Measurements from ENCODE around the gene PTPA.

The PTPA gene

DNA sequence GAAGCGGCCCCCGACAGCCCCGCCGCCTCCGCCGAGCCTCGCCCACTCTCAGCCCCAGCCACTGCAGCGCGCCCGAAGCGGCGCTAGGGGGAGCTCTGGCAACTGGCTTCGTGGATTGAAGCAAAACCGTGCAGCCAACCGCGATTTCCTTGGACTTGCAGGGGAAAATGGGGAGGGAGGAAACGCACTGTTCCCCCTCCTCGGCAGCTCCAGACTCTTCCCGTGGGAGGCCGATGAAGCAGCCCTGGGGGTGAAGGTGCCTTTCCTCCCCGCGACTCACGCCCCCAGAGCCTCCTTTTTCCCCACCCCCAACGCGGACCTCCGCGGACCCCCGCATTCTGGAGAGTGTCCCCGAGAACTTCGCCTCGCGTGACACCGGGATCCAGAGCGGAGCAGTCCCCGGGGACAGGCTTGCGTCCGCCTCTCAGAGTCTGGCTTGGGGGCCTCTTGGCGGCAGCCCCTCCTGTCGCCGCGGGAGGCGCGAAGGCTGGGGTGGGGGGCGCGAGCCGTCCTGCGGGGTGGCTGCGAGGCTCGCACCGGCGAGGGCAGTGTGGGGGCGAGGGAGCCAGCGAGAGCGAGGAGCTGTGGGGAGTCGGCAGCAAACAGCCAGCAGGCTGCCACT lies 63.0 kb downstream of the PTPA start:
- no peaks in the 10 kb centered on the region for H3K36me3 ChIP-seq (replicated peaks; ENCODE audit: insufficient read depth, low read length)
- H3K9ac ChIP-seq (ENCODE audit: low read length) = peak overlapping the region; percentile 65
- H3K79me2 ChIP-seq (ENCODE audit: low read length) = peaks cover 6% of the 10 kb centered on the region; the same call in 1 of the 2 replicates
- TF ChIP-seq CTCF (IDR thresholded peaks at IDR 0.05; ENCODE audit: low read length) (peak; percentile 96), EZH2 (optimal IDR thresholded peaks at IDR 0.05; ENCODE audit: low read depth, low read length) (no peak)
- no peaks in the 10 kb centered on the region for H3K9me2 ChIP-seq (replicated peaks; ENCODE audit: insufficient read depth, low read length)
- H2AFZ ChIP-seq (ENCODE audit: low read length) = peak overlapping the region; percentile 98
- DNase-seq = peak; percentile 76
- H3K27ac ChIP-seq (ENCODE audit: low read length) = peak overlapping the region; percentile 72; the same call in 1 of the 2 replicates
- peak overlapping the region; percentile 100 for H3K4me2 ChIP-seq (ENCODE audit: low read depth, low read length)
- H3K4me1 ChIP-seq (ENCODE audit: low read length) = peaks cover 13% of the 10 kb centered on the region; the same call in 1 of the 2 replicates
- peaks cover 27% of the 10 kb centered on the region for H3F3A ChIP-seq (ENCODE audit: insufficient read depth, low read length)
- H3K9me3 ChIP-seq (replicated peaks; ENCODE audit: insufficient read depth, low read length) = no peaks in the 10 kb centered on the region
- H3K4me3 ChIP-seq (ENCODE audit: low read length) = peak overlapping the region; percentile 86
- peaks cover 22% of the 10 kb centered on the region for H3K27me3 ChIP-seq (replicated peaks; ENCODE audit: insufficient read depth, low read length)
- no peaks in the 10 kb centered on the region for H4K20me1 ChIP-seq (ENCODE audit: insufficient read depth, low read length)

- no peaks in the 10 kb centered on the region for H3K36me3 ChIP-seq (replicated peaks; ENCODE audit: insufficient read depth, low read length)
- H3F3A ChIP-seq (ENCODE audit: insufficient read depth, low read length) = peaks cover 27% of the 10 kb centered on the region
- peak; percentile 31 for DNase-seq
- H2AFZ ChIP-seq (ENCODE audit: low read length) = peak overlapping the region; percentile 98
- H3K27ac ChIP-seq (ENCODE audit: low read length) = peak overlapping the region; percentile 72; the same call in 1 of the 2 replicates
- H3K27me3 ChIP-seq (replicated peaks; ENCODE audit: insufficient read depth, low read length) = peaks cover 22% of the 10 kb centered on the region
- H3K4me2 ChIP-seq (ENCODE audit: low read depth, low read length) = peak overlapping the region; percentile 100
- no peaks in the 10 kb centered on the region for H4K20me1 ChIP-seq (ENCODE audit: insufficient read depth, low read length)
- peak overlapping the region; percentile 86 for H3K4me3 ChIP-seq (ENCODE audit: low read length)
- H3K79me2 ChIP-seq (ENCODE audit: low read length) = peaks cover 6% of the 10 kb centered on the region; the same call in 1 of the 2 replicates
- H3K9me2 ChIP-seq (replicated peaks; ENCODE audit: insufficient read depth, low read length) = no peaks in the 10 kb centered on the region
- no peak for TF ChIP-seq CTCF (IDR thresholded peaks at IDR 0.05; ENCODE audit: low read length)
- no peak for TF ChIP-seq EZH2phosphoT487 (IDR thresholded peaks at IDR 0.05; ENCODE audit: low read length)
- TF ChIP-seq EZH2 (optimal IDR thresholded peaks at IDR 0.05; ENCODE audit: low read depth, low read length) = no peak
- no peaks in the 10 kb centered on the region for H3K9me3 ChIP-seq (replicated peaks; ENCODE audit: insufficient read depth, low read length)
- H3K9ac ChIP-seq (ENCODE audit: low read length) = peak overlapping the region; percentile 65
- peaks cover 13% of the 10 kb centered on the region; the same call in 1 of the 2 replicates for H3K4me1 ChIP-seq (ENCODE audit: low read length)
Observed at GRCh38 chr9:129174724-129175514, 63.7 kb downstream of the PTPA start.

GRCh38 chr9:129175515-129175824 lies 64.3 kb downstream of the PTPA start:
- peaks cover 6% of the 10 kb centered on the region; the same call in 1 of the 2 replicates for H3K79me2 ChIP-seq (ENCODE audit: low read length)
- peak overlapping the region; percentile 86 for H3K4me3 ChIP-seq (ENCODE audit: low read length)
- no peaks in the 10 kb centered on the region for H3K9me2 ChIP-seq (replicated peaks; ENCODE audit: insufficient read depth, low read length)
- peaks cover 13% of the 10 kb centered on the region; the same call in 1 of the 2 replicates for H3K4me1 ChIP-seq (ENCODE audit: low read length)
- no peaks in the 10 kb centered on the region for H3K36me3 ChIP-seq (replicated peaks; ENCODE audit: insufficient read depth, low read length)
- H2AFZ ChIP-seq (ENCODE audit: low read length) = peak overlapping the region; percentile 98
- H3F3A ChIP-seq (ENCODE audit: insufficient read depth, low read length) = peaks cover 27% of the 10 kb centered on the region
- peak overlapping the region; percentile 72; the same call in 1 of the 2 replicates for H3K27ac ChIP-seq (ENCODE audit: low read length)
- no peak for DNase-seq
- peak overlapping the region; percentile 100 for H3K4me2 ChIP-seq (ENCODE audit: low read depth, low read length)
- TF ChIP-seq EZH2 (optimal IDR thresholded peaks at IDR 0.05; ENCODE audit: low read depth, low read length) = no peak
- TF ChIP-seq EZH2phosphoT487 (IDR thresholded peaks at IDR 0.05; ENCODE audit: low read length) = no peak
- no peak for TF ChIP-seq CTCF (IDR thresholded peaks at IDR 0.05; ENCODE audit: low read length)
- peak overlapping the region; percentile 65; the same call in 1 of the 2 replicates for H3K9ac ChIP-seq (ENCODE audit: low read length)
- peaks cover 22% of the 10 kb centered on the region for H3K27me3 ChIP-seq (replicated peaks; ENCODE audit: insufficient read depth, low read length)
- H4K20me1 ChIP-seq (ENCODE audit: insufficient read depth, low read length) = no peaks in the 10 kb centered on the region
- H3K9me3 ChIP-seq (replicated peaks; ENCODE audit: insufficient read depth, low read length) = no peaks in the 10 kb centered on the region
